Erythroblast (primary cell): ENCODE data around the gene CCK.

ENCODE experiments used
- GATA1 ChIP-seq: IDR thresholded peaks from 2 replicates; pipeline ENCODE4 v1.6.1; 2011; ENCODE audit warnings: low read depth, mild to moderate bottlenecking, control low read depth, low read length, moderate library complexity
- POLR2A ChIP-seq: IDR thresholded peaks from 2 replicates; pipeline ENCODE4 v1.6.1; 2011; ENCODE audit warnings: mild to moderate bottlenecking, low read length

DNA sequence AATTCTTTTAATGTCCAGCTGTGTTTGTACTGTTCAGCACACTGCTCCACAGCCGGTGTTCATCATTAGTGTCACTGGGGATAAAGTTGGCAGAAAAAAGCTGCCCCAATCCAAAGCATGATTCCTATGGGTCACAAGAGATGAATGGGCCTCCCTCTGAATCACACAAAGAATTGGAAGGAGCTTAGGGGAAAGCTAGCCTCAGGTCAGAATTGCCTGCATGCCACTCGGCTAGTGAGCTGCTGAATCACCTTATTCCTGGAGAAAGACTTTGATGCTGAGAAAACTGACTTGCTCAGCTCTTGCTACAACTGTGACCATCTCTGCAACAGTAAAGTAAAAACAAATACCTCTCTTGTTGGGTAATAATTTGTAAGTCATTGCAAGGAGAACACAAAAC, 3.5 kb downstream of the CCK start:
- TF ChIP-seq POLR2A (no peak), GATA1 (no peak)
